HG02970 (cell line): ENCODE results near the gene SPECC1.
"Not testable (repeated sequence)": the region's sequence is repeated elsewhere in the genome, so short reads cannot be mapped to it uniquely, and the experiment has no call there.

Experiments
- ATAC-seq: cut with Tn5 transposase; IDR thresholded peaks from one replicate; pipeline ENCODE4 v1.9.1; 2021; ENCODE audit warnings: mild to moderate bottlenecking, moderate library complexity, moderate number of reproducible peaks; ENCODE audit not compliant: unreplicated experiment, low FRiP score

The SPECC1 gene

GRCh38 chr17:20352567-20352966, 343.4 kb downstream of the SPECC1 start:
- ATAC-seq = not testable (repeated sequence)

- not testable (repeated sequence) for ATAC-seq
These were observed 354.7 kb downstream of the SPECC1 start for GRCh38 chr17:20363846-20364245.
